Dendritic cell treated with granulocyte-macrophage colony-stimulating factor and Interleukin-4, amounts not matched to agents 40 ng/mL and 50 ng/mL, for 4 days (primary cell): ENCODE measurements around the gene LGSN.
"Not testable (repeated sequence)": the region's sequence is repeated elsewhere in the genome, so short reads cannot be mapped to it uniquely, and the experiment has no call there.

Experiments used
- H3K27ac Mint-ChIP-seq: one replicate; pipeline ENCODE4 v1.8.0; 2022; ENCODE audit warnings: mild to moderate bottlenecking, mixed read lengths
- H3K27me3 Mint-ChIP-seq: one replicate; pipeline ENCODE4 v1.8.0; 2022; ENCODE audit warnings: mild to moderate bottlenecking, mixed read lengths
- H3K36me3 Mint-ChIP-seq: one replicate; pipeline ENCODE4 v1.8.0; 2022; ENCODE audit warnings: low read depth, mixed read lengths
- H3K4me1 Mint-ChIP-seq: one replicate; pipeline ENCODE4 v1.8.0; 2022; ENCODE audit warnings: low read depth, mixed read lengths
- H3K4me3 Mint-ChIP-seq: one replicate; pipeline ENCODE4 v1.8.0; 2022; ENCODE audit warnings: mild to moderate bottlenecking, moderate library complexity, mixed read lengths
- H3K9me3 Mint-ChIP-seq: one replicate; pipeline ENCODE4 v1.8.0; 2022; ENCODE audit warnings: mixed read lengths
- intact Hi-C: fragments of 100-400 bp; cut with micrococcal nuclease; formaldehyde crosslinking; loops from one replicate; pipeline ENCODE4 v1.15.0; 2022

The LGSN gene

DNA sequence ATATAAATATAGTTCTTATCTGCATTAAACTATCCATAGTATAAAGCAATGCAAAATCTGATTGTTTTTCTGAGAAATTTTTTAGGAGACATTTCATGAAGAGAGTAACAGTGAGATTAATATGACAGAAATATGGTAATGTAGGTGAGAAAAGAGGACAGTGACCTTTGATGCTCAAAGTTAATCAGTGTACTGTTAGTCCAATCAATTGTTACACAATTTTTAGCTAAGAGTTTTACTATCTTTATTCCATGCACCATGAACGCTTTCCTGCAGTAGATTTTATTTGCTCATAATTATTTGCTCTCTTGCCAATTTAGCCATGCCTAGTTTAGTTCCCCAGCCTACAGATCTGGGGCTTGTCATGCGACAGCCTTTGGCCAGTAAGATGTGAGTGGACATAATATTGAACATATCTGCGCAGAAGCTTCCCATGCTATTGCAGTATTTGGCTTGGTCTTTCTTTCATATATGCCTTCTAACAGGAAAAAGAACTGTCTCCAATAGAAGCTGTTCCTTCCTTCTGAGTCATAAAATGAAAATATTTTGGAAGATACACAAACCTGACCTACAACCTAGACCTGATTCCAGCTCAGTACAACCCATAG, 69.8 kb downstream of the LGSN start:
- no peaks in the 10 kb centered on the region for H3K36me3 Mint-ChIP-seq
- H3K27me3 Mint-ChIP-seq, result no peaks in the 10 kb centered on the region
- H3K4me1 Mint-ChIP-seq, result no peaks in the 10 kb centered on the region
- no peaks in the 10 kb centered on the region for H3K9me3 Mint-ChIP-seq
- intact Hi-C loops, result no loop called here
- no peak overlapping the region for H3K27ac Mint-ChIP-seq
- no peak overlapping the region for H3K4me3 Mint-ChIP-seq

DNA sequence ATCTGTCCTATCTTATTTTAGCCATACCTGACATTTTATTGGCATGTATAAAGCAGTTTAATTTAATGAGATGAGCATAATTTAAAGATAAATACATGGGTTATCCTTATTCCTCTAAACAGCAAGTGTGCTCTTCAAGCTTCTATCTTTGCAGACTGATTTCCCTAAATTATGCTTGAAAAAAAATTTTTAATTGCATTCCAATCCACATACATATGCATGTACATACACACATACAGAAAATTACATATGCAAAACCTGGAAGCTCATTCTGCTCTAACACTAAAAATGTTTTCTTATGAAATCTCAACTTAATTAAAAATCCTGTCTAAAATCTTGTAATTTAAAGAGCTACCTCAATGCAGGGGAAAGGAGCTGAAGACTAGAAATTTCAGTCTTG, 73.2 kb downstream of the LGSN start:
- no peaks in the 10 kb centered on the region for H3K4me1 Mint-ChIP-seq
- no peak overlapping the region for H3K4me3 Mint-ChIP-seq
- no peaks in the 10 kb centered on the region for H3K27me3 Mint-ChIP-seq
- H3K36me3 Mint-ChIP-seq, result no peaks in the 10 kb centered on the region
- no peaks in the 10 kb centered on the region for H3K9me3 Mint-ChIP-seq
- intact Hi-C loops, result no loop called here
- no peak overlapping the region for H3K27ac Mint-ChIP-seq

DNA sequence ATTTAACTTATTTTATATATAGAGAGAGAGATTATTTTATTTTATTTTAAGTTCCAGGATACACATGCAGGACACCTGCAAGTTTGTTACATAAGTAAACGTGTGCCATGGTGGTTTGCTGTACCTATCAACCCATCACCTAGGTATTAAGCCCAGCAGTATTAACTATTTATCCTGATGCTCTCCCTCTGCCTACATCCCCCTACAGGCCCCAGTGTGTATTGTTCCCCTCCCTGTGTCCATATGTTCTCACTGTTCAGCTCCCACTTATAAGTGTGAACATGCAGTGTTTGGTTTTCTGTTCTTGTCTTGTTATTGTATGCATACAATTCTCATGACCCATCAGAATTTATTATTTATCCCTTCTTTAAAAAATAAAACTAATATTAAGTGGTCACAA, 73.9 kb downstream of the LGSN start:
- Mint-ChIP-seq H3K9me3 (no peaks in the 10 kb centered on the region), H3K36me3 (no peaks in the 10 kb centered on the region), H3K27ac (no peak overlapping the region), H3K27me3 (no peaks in the 10 kb centered on the region), H3K4me3 (no peak overlapping the region), H3K4me1 (no peaks in the 10 kb centered on the region)
- intact Hi-C loops, result no loop called here

DNA sequence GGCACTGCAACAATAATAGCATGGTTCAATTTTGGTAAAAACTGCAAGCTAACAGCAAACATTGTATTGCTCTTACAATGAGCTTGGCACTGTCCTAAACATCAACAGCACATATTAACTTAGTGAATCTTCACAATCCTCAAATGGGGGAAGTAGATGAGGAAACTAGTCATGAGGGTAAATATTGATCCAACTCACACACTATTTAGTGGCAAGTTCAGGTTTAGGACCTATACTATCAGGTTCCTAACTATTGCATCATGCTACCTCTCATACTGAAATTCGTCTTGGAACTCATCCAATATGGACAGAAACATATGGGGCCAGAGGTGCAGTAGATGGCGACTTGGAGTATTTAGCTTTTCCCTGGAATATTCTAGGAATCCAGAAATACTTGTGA, 74.4 kb downstream of the LGSN start:
- Mint-ChIP-seq H3K4me1 (no peaks in the 10 kb centered on the region), H3K9me3 (no peaks in the 10 kb centered on the region), H3K27me3 (no peaks in the 10 kb centered on the region), H3K36me3 (no peaks in the 10 kb centered on the region), H3K27ac (no peak overlapping the region), H3K4me3 (no peak overlapping the region)
- intact Hi-C loops, result no loop called here

DNA sequence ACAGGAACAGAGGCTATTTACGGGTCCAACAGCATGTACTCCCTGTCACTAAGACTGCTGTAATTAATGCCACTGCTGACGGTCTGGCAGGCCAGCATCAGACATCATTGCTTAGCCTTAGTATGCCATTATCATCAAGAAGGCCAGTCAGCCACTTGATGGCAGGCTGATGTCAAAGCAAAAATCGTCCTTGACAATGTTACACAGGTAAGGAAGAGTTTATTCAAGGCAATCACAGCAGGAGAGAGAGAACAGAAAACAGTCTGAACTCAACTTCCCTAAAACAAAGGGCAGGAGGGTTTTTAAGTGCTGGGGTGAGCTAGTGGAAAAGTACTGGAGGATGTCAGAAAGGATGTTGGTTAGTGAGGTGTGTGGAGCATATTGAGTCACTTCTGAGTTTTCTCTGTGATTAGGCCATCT, 83.4 kb downstream of the LGSN start:
- H3K4me3 Mint-ChIP-seq, result no peak overlapping the region
- H3K27ac Mint-ChIP-seq, result no peak overlapping the region
- no peaks in the 10 kb centered on the region for H3K36me3 Mint-ChIP-seq
- no peaks in the 10 kb centered on the region for H3K27me3 Mint-ChIP-seq
- H3K4me1 Mint-ChIP-seq, result no peaks in the 10 kb centered on the region
- peaks cover 27% of the 10 kb centered on the region for H3K9me3 Mint-ChIP-seq
- intact Hi-C loops, result no loop called here

DNA sequence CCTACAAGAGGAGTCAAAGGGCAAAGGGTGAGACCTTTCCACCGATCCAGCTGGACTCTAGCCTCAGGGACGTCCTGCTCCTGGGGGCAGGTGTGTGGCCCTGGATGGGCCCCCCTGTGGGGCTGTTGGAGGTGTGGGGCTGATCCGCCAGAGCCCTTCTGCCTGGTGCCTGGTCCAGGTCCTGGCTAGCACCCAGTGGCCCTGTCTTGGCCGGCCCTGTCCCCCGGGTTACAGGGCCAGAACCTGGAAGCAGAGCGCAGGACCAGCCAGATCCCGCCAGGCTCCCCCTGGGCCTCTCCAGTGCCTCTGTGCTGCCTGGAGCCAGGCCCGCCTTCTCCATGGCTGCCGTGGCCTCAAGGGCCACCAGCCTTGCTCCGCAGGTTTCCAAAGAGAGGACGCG, 89.3 kb downstream of the LGSN start:
- H3K36me3 Mint-ChIP-seq, intact Hi-C loops, H3K4me1 Mint-ChIP-seq, H3K27ac Mint-ChIP-seq, H3K4me3 Mint-ChIP-seq, H3K27me3 Mint-ChIP-seq: not testable (repeated sequence)
- H3K9me3 Mint-ChIP-seq, result peaks cover 39% of the 10 kb centered on the region

DNA sequence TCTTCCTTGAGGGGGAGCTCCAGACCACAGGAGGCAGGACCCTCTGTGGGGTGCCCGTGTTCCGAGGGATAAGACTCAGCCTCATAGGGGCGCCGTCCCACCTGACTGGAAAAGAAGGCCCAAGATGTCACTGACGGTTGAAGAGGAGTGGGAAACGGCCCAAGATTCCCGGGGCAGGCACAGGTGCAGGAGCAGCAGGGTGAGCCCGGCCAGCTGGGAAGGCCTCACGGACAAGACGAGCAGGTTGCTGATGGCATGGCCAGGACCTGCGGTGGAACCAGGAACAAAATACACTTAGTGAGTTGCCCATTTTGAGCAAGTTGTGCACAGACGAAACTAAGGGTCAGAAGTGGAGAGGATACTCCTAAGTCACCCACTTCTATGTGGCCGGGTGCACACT, 89.8 kb downstream of the LGSN start:
- H3K36me3 Mint-ChIP-seq, intact Hi-C loops, H3K27me3 Mint-ChIP-seq, H3K27ac Mint-ChIP-seq, H3K4me3 Mint-ChIP-seq, H3K4me1 Mint-ChIP-seq: not testable (repeated sequence)
- H3K9me3 Mint-ChIP-seq, result peaks cover 34% of the 10 kb centered on the region

DNA sequence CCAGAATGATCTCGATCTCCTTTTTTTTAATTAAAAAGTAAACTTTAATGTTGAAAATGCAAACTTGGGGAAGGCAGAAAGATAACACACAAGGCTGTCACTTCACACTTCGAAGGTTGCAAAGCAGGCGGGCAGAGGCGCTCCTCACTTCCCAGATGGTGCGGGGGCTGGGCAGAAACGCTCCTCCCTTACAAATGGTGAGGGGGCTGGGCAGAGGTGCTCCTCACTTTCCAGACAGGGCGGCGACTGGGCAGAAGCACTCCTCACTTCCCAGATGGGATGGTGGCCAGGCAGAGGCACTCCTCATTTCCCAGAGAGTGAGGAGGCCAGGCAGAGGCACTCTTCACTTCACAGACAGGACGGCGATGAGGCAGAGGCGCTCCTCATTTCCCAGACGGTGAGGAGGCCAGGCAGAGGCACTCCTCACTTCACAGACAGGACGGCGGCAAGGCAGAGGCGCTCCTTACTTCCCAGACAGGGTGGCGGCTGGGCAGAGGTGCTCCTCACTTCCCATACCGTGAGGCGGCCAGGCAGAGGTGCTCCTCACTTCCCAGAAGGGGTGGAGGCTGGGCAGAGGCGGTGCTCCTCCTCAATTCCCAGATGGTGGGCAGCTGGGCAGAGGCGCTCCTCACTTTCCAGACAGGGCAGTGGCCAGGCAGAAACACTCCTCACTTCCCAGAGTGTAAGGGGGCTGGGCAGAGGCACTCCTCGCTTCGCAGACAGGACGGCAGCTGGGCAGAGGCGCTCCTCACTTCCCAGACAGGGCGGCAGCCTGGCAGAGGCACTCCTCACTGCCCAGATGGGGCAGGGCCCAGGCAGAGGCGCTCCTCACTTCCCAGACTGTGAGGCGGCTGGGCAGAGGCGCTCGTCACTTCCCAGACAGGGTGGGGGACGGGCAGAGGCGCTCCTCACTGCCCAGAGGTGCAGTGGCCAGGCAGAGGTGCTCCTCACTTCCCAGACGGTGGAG, 91.6 kb downstream of the LGSN start:
- H3K4me3 Mint-ChIP-seq, result not testable (repeated sequence)

DNA sequence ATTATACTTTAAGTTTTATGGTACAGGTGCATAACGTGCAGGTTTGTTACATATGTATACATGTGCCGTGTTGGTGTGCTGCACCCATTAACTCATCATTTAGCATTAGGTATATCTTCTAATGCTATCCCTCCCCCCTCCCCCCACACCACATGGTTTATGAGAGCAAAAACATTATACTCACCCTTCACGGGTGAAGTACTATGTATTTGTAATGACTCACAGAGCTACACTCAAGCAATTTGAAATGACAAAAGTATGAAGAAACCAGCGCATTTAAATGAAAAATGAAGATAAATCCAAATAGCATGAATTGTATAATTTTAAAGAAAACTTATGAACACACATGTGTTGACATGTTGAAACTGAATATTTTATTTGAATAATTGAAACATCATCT, 93.8 kb downstream of the LGSN start:
- H3K27ac Mint-ChIP-seq, intact Hi-C loops, H3K27me3 Mint-ChIP-seq, H3K36me3 Mint-ChIP-seq, H3K4me3 Mint-ChIP-seq, H3K4me1 Mint-ChIP-seq: not testable (repeated sequence)
- H3K9me3 Mint-ChIP-seq, result peaks cover 25% of the 10 kb centered on the region

More for the DNA sequence above, 91.6 kb downstream of the LGSN start:
- intact Hi-C loops, H3K27me3 Mint-ChIP-seq, H3K36me3 Mint-ChIP-seq, H3K4me1 Mint-ChIP-seq, H3K27ac Mint-ChIP-seq: not testable (repeated sequence)
- H3K9me3 Mint-ChIP-seq, result peaks cover 25% of the 10 kb centered on the region
